CD4-positive, alpha-beta T cell (primary cell): ENCODE measurements around the gene CTTN. TPM values are rescaled to one million over a fixed set of nuclear protein-coding genes. Genes with fewer than 3 reads are reported as not detected.

Source experiments
- ATAC-seq: fragments of 200-7000 bp; cut with Tn5 transposase; one replicate; pipeline ENCODE4 v1.10.0; 2022; ENCODE audit warnings: mild to moderate bottlenecking; ENCODE audit not compliant: poor library complexity
- CTCF ChIA-PET: fragments of 350-600 bp; sonication (Branson Sonifier 250); formaldehyde crosslinking; loops from one replicate; lab custom pipeline; 2021; ENCODE audit warnings: antibody characterized with exemption, inconsistent platforms; lab: Charles Lee
- POLR2A ChIA-PET: fragments of 350-600 bp; sonication (Branson Sonifier 250); formaldehyde crosslinking; loops from one replicate; lab custom pipeline; 2021; ENCODE audit warnings: antibody characterized with exemption, inconsistent platforms; lab: Charles Lee
- DNase-seq, 14 experiments: peaks; one replicate each; pipeline ENCODE4 v3.0.0-alpha.2; 2013 to 2020; ENCODE audit warnings: mixed read lengths in 2 of 14
- H3K27ac ChIP-seq, 2 donors: one replicate each; pipeline versions ENCODE4 v1.5.1 to v1.7.0; 2013; ENCODE audit warnings: low read length in 2 of 2, low read depth in 1 of 2, mild to moderate bottlenecking in 1 of 2
- H3K27me3 ChIP-seq, 2 experiments: 1 replicate in 1 of 2; 2 replicates in 1 of 2; pipeline versions ENCODE4 v1.6.1 to v1.7.0; 2013; ENCODE audit warnings: low read length in 2 of 2, control low read depth in 1 of 2, mild to moderate bottlenecking in 1 of 2, moderate library complexity in 1 of 2; ENCODE audit not compliant: insufficient read depth in 2 of 2, control insufficient read depth in 1 of 2
- H3K36me3 ChIP-seq: one replicate; pipeline ENCODE4 v1.6.1; 2013; ENCODE audit warnings: low read length, control low read depth; ENCODE audit not compliant: insufficient read depth
- H3K4me1 ChIP-seq: one replicate; pipeline ENCODE4 v1.6.1; 2013; ENCODE audit warnings: low read length, control low read depth; ENCODE audit not compliant: insufficient read depth
- H3K4me3 ChIP-seq: one replicate; pipeline ENCODE4 v1.5.1; 2013; ENCODE audit warnings: mild to moderate bottlenecking, low read length, moderate library complexity
- H3K9me3 ChIP-seq, 2 experiments: 1 replicate in 1 of 2; 2 replicates in 1 of 2; pipeline versions ENCODE4 v1.6.1 to v1.7.0; 2013; ENCODE audit warnings: low read length in 2 of 2, mild to moderate bottlenecking in 2 of 2, control low read depth in 1 of 2, moderate library complexity in 1 of 2; ENCODE audit not compliant: control insufficient read depth in 1 of 2, insufficient read depth in 1 of 2
- H3K27ac Mint-ChIP-seq: one replicate; pipeline ENCODE4 v1.8.0; 2020; ENCODE audit warnings: mixed read lengths
- H3K27me3 Mint-ChIP-seq: one replicate; pipeline ENCODE4 v1.8.0; 2021; ENCODE audit warnings: mixed read lengths
- H3K36me3 Mint-ChIP-seq: one replicate; pipeline ENCODE4 v1.8.0; 2021; ENCODE audit warnings: low read depth, mixed read lengths
- H3K4me1 Mint-ChIP-seq: one replicate; pipeline ENCODE4 v1.8.0; 2021; ENCODE audit warnings: low read depth, mixed read lengths
- H3K4me3 Mint-ChIP-seq: one replicate; pipeline ENCODE4 v1.8.0; 2020; ENCODE audit warnings: mild to moderate bottlenecking, mixed read lengths
- H3K9me3 Mint-ChIP-seq: one replicate; pipeline ENCODE4 v1.8.0; 2020; ENCODE audit warnings: mixed read lengths
- CTCF ChIP-seq: fragments of 200-600 bp; IDR thresholded peaks from one replicate; pipeline ENCODE4 v1.8.0; 2022; ENCODE audit warnings: antibody characterized with exemption, mild to moderate bottlenecking
- intact Hi-C, 2 experiments: fragments of 100-400 bp; cut with DNase I in 1 of 2; cut with micrococcal nuclease in 1 of 2; formaldehyde crosslinking; loops; one replicate each; pipeline versions ENCODE4 v1.15.1 to v1.9.0; 2023 to 2025; cut with DNase I, micrococcal nuclease
- total RNA-seq, 174 experiments: library from RNA in 2 of 174; stranded (reverse) in 2 of 174; gene quantifications; one replicate each; pipeline ENCODE4 v1.2.3 and lab custom pipeline; 2021 to 2026

CTTN gene
- total RNA-seq, 2 experiments from 2014 or later = 0.45 to 0.80 TPM

GRCh38 chr11:70419307-70420007 lies 21.1 kb downstream of the CTTN start:
- no peak overlapping the region for H3K27ac Mint-ChIP-seq
- ChIA-PET POLR2A (no interaction called here), CTCF (no interaction called here)
- no peaks in the 10 kb centered on the region for H3K4me1 Mint-ChIP-seq
- H3K4me3 Mint-ChIP-seq = no peak overlapping the region
- H3K4me3 ChIP-seq = no peak overlapping the region
- intact Hi-C loops = no loop called here
- no peaks in the 10 kb centered on the region for H3K4me1 ChIP-seq
- H3K9me3 Mint-ChIP-seq = no peaks in the 10 kb centered on the region
- no peak for DNase-seq
- no peaks in the 10 kb centered on the region for H3K9me3 ChIP-seq
- no peaks in the 10 kb centered on the region for H3K36me3 Mint-ChIP-seq
- TF ChIP-seq CTCF = no peak
- H3K36me3 ChIP-seq = no peaks in the 10 kb centered on the region
- H3K27ac ChIP-seq = no peak overlapping the region
- H3K27me3 ChIP-seq = no peaks in the 10 kb centered on the region
- no peak for ATAC-seq
- H3K27me3 Mint-ChIP-seq = no peaks in the 10 kb centered on the region

GRCh38 chr11:70420008-70420464 lies 21.7 kb downstream of the CTTN start:
- H3K27ac Mint-ChIP-seq = no peak overlapping the region
- Histone ChIP-seq H3K27ac (no peak overlapping the region), H3K9me3 (no peaks in the 10 kb centered on the region), H3K36me3 (no peaks in the 10 kb centered on the region), H3K27me3 (no peaks in the 10 kb centered on the region), H3K4me1 (no peaks in the 10 kb centered on the region), H3K4me3 (no peak overlapping the region)
- no peaks in the 10 kb centered on the region for H3K4me1 Mint-ChIP-seq
- ChIA-PET CTCF (no interaction called here), POLR2A (no interaction called here)
- H3K36me3 Mint-ChIP-seq = no peaks in the 10 kb centered on the region
- DNase-seq (no peak), ATAC-seq (no peak)
- intact Hi-C loops = no loop called here
- no peak for TF ChIP-seq CTCF
- H3K4me3 Mint-ChIP-seq = no peak overlapping the region
- no peaks in the 10 kb centered on the region for H3K27me3 Mint-ChIP-seq
- H3K9me3 Mint-ChIP-seq = no peaks in the 10 kb centered on the region

GRCh38 chr11:70420496-70420895 lies 22.2 kb downstream of the CTTN start:
- Mint-ChIP-seq H3K4me3 (no peak overlapping the region), H3K36me3 (no peaks in the 10 kb centered on the region), H3K4me1 (no peaks in the 10 kb centered on the region), H3K27ac (no peak overlapping the region), H3K9me3 (no peaks in the 10 kb centered on the region), H3K27me3 (no peaks in the 10 kb centered on the region)
- no peak for ATAC-seq
- Histone ChIP-seq H3K27me3 (no peaks in the 10 kb centered on the region), H3K4me1 (no peaks in the 10 kb centered on the region), H3K27ac (no peak overlapping the region), H3K9me3 (no peaks in the 10 kb centered on the region), H3K36me3 (no peaks in the 10 kb centered on the region), H3K4me3 (no peak overlapping the region)
- CTCF ChIA-PET = no interaction called here
- POLR2A ChIA-PET = no interaction called here
- no peak for DNase-seq
- TF ChIP-seq CTCF = no peak
- intact Hi-C loops = no loop called here
